NCI-H2227 (cell line): ENCODE data around the gene ATP10A.
"Not testable (repeated sequence)": the region's sequence is repeated elsewhere in the genome, so short reads cannot be mapped to it uniquely, and the experiment has no call there.

ENCODE experiments used
- DNase-seq: peaks from one replicate; lab custom pipeline; 2025; ENCODE audit not compliant: unreplicated experiment; lab: John Stamatoyannopoulos, UW

The ATP10A gene

GRCh38 chr15:25776071-25776746 is 86.9 kb downstream of the ATP10A start:
- no peak for DNase-seq

- DNase-seq: no peak
Measured at GRCh38 chr15:25775317-25775912, 87.7 kb downstream of the ATP10A start.

GRCh38 chr15:25774871-25775270 is 88.3 kb downstream of the ATP10A start:
- no peak for DNase-seq

GRCh38 chr15:25773248-25773647 is 89.9 kb downstream of the ATP10A start:
- DNase-seq: no peak

- DNase-seq: no peak
Measured at GRCh38 chr15:25772500-25772899, 90.6 kb downstream of the ATP10A start.

GRCh38 chr15:25771736-25772135 is 91.4 kb downstream of the ATP10A start:
- not testable (repeated sequence) for DNase-seq

- no peak for DNase-seq
Measured at GRCh38 chr15:25771338-25771706, 91.8 kb downstream of the ATP10A start.

GRCh38 chr15:25770618-25771337 is 92.3 kb downstream of the ATP10A start:
- no peak for DNase-seq

- no peak for DNase-seq
Measured at GRCh38 chr15:25770031-25770430, 93.1 kb downstream of the ATP10A start.

GRCh38 chr15:25768271-25768670 is 94.9 kb downstream of the ATP10A start:
- DNase-seq: no peak

- DNase-seq: no peak
Measured at GRCh38 chr15:25767356-25768151, 95.6 kb downstream of the ATP10A start.

GRCh38 chr15:25766417-25766816 is 96.7 kb downstream of the ATP10A start:
- DNase-seq: no peak

GRCh38 chr15:25764980-25765735 is 98.0 kb downstream of the ATP10A start:
- no peak for DNase-seq

GRCh38 chr15:25763954-25764353 is 99.2 kb downstream of the ATP10A start:
- no peak for DNase-seq

GRCh38 chr15:25763331-25763751 is 99.8 kb downstream of the ATP10A start:
- no peak for DNase-seq

- no peak for DNase-seq
Measured at GRCh38 chr15:25761971-25762662, 101.0 kb downstream of the ATP10A start.

- DNase-seq: no peak
Measured at GRCh38 chr15:25759421-25759820, 103.7 kb downstream of the ATP10A start.

- DNase-seq: not testable (repeated sequence)
Measured at GRCh38 chr15:25758612-25759011, 104.5 kb downstream of the ATP10A start.

- no peak for DNase-seq
Measured at GRCh38 chr15:25743548-25744275, 119.4 kb downstream of the ATP10A start.
